Ishikawa (cell line): Measurements from ENCODE around the gene MAGOH.

ENCODE experiments used
- CEBPB ChIP-seq: IDR thresholded peaks from 2 replicates; pipeline ENCODE4 v1.6.1; 2012
- CREB1 ChIP-seq: IDR thresholded peaks from 2 replicates; pipeline ENCODE4 v1.6.1; 2012; ENCODE audit warnings: low read depth
- EP300 ChIP-seq: IDR thresholded peaks from 2 replicates; pipeline ENCODE4 v1.6.1; 2012; ENCODE audit warnings: borderline replicate concordance
- RAD21 ChIP-seq: IDR thresholded peaks from 2 replicates; pipeline ENCODE4 v1.6.1; 2012; ENCODE audit warnings: low read depth
- REST ChIP-seq: IDR thresholded peaks from 2 replicates; pipeline ENCODE4 v1.6.1; 2012; ENCODE audit warnings: low read depth, mild to moderate bottlenecking
- TAF1 ChIP-seq: IDR thresholded peaks from 2 replicates; pipeline ENCODE4 v1.6.1; 2012; ENCODE audit warnings: low read depth, mild to moderate bottlenecking
- TCF12 ChIP-seq: IDR thresholded peaks from 2 replicates; pipeline ENCODE4 v1.6.1; 2012; ENCODE audit warnings: low read depth
- TEAD4 ChIP-seq: IDR thresholded peaks from 2 replicates; pipeline ENCODE4 v1.6.1; 2012
- YY1 ChIP-seq: IDR thresholded peaks from 2 replicates; pipeline ENCODE4 v1.6.1; 2012; ENCODE audit warnings: low read depth
- ZBTB7A ChIP-seq: IDR thresholded peaks from 2 replicates; pipeline ENCODE4 v1.6.1; 2012; ENCODE audit warnings: low read depth
- TF ChIP-seq, protein P1 (sequence below): IDR thresholded peaks from 2 replicates; pipeline ENCODE4 v1.6.1; 2012

GRCh38 chr1:53207726-53208125 lies 30.6 kb downstream of the MAGOH start:
- no peak for TF ChIP-seq REST
- no peak for TF ChIP-seq YY1
- TF ChIP-seq TCF12 = no peak
- no peak for TF ChIP-seq CEBPB
- TF ChIP-seq EP300 = no peak
- TF ChIP-seq CREB1 = no peak
- TF ChIP-seq TEAD4 = no peak
- no peak for TF ChIP-seq RAD21
- TF ChIP-seq, protein P1, sequence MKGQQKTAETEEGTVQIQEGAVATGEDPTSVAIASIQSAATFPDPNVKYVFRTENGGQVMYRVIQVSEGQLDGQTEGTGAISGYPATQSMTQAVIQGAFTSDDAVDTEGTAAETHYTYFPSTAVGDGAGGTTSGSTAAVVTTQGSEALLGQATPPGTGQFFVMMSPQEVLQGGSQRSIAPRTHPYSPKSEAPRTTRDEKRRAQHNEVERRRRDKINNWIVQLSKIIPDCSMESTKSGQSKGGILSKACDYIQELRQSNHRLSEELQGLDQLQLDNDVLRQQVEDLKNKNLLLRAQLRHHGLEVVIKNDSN = no peak
- no peak for TF ChIP-seq TAF1
- no peak for TF ChIP-seq ZBTB7A
